GM20000 (cell line): ENCODE results near the gene EPHA6.

Experiments used
- DNase-seq: peaks from one replicate; pipeline ENCODE4 v3.0.0; 2012; ENCODE audit warnings: low spot score
- TF ChIP-seq, protein P1 (sequence below): IDR thresholded peaks from 2 replicates; pipeline ENCODE4 v1.5.1; 2012; ENCODE audit warnings: mild to moderate bottlenecking, control low read depth; ENCODE audit errors: extremely low read depth, missing control alignments

EPHA6 gene

GRCh38 chr3:97037294-97037943 is 223.0 kb downstream of the EPHA6 start:
- TF ChIP-seq, protein P1, sequence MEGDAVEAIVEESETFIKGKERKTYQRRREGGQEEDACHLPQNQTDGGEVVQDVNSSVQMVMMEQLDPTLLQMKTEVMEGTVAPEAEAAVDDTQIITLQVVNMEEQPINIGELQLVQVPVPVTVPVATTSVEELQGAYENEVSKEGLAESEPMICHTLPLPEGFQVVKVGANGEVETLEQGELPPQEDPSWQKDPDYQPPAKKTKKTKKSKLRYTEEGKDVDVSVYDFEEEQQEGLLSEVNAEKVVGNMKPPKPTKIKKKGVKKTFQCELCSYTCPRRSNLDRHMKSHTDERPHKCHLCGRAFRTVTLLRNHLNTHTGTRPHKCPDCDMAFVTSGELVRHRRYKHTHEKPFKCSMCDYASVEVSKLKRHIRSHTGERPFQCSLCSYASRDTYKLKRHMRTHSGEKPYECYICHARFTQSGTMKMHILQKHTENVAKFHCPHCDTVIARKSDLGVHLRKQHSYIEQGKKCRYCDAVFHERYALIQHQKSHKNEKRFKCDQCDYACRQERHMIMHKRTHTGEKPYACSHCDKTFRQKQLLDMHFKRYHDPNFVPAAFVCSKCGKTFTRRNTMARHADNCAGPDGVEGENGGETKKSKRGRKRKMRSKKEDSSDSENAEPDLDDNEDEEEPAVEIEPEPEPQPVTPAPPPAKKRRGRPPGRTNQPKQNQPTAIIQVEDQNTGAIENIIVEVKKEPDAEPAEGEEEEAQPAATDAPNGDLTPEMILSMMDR: no peak
- no peak for DNase-seq

- no peak for DNase-seq
- TF ChIP-seq, protein P1: no peak
These were observed 229.0 kb downstream of the EPHA6 start for GRCh38 chr3:97043411-97043810.

DNA sequence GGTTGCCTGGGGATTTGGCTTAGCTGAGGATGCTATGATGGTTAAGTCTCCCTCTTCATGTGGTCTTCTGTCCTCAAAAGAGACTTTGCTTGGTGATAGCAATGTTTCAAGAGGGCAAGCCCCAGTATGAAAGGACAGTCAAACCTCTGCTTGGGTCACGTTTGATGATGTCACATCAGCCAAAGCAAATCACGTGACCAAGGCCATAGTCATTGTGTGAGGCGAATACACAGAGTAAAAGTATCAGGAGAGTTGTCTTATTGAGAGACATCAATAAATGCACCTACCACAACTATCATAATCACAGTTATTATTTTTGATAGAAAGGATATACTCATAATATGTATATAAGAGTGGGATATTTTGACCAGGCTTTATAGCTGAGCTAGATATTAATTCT is 243.0 kb downstream of the EPHA6 start:
- TF ChIP-seq, protein P1: no peak
- DNase-seq: no peak

GRCh38 chr3:97059168-97059567 is 244.8 kb downstream of the EPHA6 start:
- TF ChIP-seq, protein P1: no peak
- DNase-seq: no peak

DNA sequence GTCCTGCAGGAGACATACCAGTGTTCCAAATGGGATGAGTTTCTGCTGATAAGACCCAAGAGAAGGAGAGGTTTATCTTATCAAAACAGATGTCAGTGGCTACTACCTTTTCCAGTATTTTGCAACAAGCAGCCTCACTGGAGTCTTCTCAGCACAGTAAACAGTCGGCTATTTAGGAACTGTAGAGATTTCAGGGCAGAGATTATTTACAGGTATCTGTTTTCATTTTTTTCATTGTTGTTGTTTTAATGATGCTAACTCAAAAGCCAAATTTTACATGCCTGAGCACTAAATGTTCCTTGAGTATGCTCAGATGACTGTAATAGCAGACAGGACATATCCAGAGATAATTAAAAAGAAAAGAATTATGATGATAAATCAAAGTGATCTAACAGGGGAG is 252.1 kb downstream of the EPHA6 start:
- TF ChIP-seq, protein P1: no peak

GRCh38 chr3:97070302-97070701 is 255.9 kb downstream of the EPHA6 start:
- no peak for DNase-seq
- TF ChIP-seq, protein P1: no peak

More for the DNA sequence above, 252.1 kb downstream of the EPHA6 start:
- no peak for DNase-seq

GRCh38 chr3:97074546-97074945 is 260.2 kb downstream of the EPHA6 start:
- TF ChIP-seq, protein P1: no peak
- no peak for DNase-seq
